DOHH2 (cell line): ENCODE results near the gene ENSA.
"Not testable (repeated sequence)": the region's sequence is repeated elsewhere in the genome, so short reads cannot be mapped to it uniquely, and the experiment has no call there.

Experiments used
- EZH2phosphoT487 ChIP-seq: fragments of 200-600 bp; sonication (generic); IDR thresholded peaks from 2 replicates; pipeline ENCODE4 v1.6.1; 2017; ENCODE audit warnings: borderline replicate concordance, mild to moderate bottlenecking, antibody characterized with exemption, low read length, moderate library complexity, mixed read lengths
- TF ChIP-seq, protein P1 (sequence below): fragments of 200-600 bp; sonication (generic); IDR thresholded peaks from one replicate; pipeline ENCODE4 v1.5.1; 2014; ENCODE audit warnings: antibody characterized with exemption, mild to moderate bottlenecking, low read depth, low read length; ENCODE audit not compliant: poor library complexity, severe bottlenecking

GRCh38 chr1:150598346-150598745, 31.1 kb downstream of the ENSA start:
- TF ChIP-seq, protein P1, sequence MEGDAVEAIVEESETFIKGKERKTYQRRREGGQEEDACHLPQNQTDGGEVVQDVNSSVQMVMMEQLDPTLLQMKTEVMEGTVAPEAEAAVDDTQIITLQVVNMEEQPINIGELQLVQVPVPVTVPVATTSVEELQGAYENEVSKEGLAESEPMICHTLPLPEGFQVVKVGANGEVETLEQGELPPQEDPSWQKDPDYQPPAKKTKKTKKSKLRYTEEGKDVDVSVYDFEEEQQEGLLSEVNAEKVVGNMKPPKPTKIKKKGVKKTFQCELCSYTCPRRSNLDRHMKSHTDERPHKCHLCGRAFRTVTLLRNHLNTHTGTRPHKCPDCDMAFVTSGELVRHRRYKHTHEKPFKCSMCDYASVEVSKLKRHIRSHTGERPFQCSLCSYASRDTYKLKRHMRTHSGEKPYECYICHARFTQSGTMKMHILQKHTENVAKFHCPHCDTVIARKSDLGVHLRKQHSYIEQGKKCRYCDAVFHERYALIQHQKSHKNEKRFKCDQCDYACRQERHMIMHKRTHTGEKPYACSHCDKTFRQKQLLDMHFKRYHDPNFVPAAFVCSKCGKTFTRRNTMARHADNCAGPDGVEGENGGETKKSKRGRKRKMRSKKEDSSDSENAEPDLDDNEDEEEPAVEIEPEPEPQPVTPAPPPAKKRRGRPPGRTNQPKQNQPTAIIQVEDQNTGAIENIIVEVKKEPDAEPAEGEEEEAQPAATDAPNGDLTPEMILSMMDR = not testable (repeated sequence)
- TF ChIP-seq EZH2phosphoT487 = not testable (repeated sequence)
